NCI-H2227 (cell line): ENCODE data around the gene PDCD7.
"Not testable (repeated sequence)": the region's sequence is repeated elsewhere in the genome, so short reads cannot be mapped to it uniquely, and the experiment has no call there.

Experiments used
- DNase-seq: peaks from one replicate; lab custom pipeline; 2025; ENCODE audit not compliant: unreplicated experiment; lab: John Stamatoyannopoulos, UW

The PDCD7 gene

GRCh38 chr15:65133548-65134200 lies at the start of gene PDCD7:
TSS of gene PDCD7 (minus strand) at chr15:65133808. CDS start at chr15:65133781, 27 bp downstream.
- peak; percentile 90 for DNase-seq

- DNase-seq = no peak
Observed at GRCh38 chr15:65182538-65182937, 48.9 kb upstream of the PDCD7 start.

GRCh38 chr15:65181582-65182353 lies 48.2 kb upstream of the PDCD7 start:
- not testable (repeated sequence) for DNase-seq

GRCh38 chr15:65180167-65180566 lies 46.6 kb upstream of the PDCD7 start:
- no peak for DNase-seq

- no peak for DNase-seq
Observed at GRCh38 chr15:65177901-65178300, 44.3 kb upstream of the PDCD7 start.

GRCh38 chr15:65176056-65176455 lies 42.4 kb upstream of the PDCD7 start:
- no peak for DNase-seq

GRCh38 chr15:65175511-65175910 lies 41.9 kb upstream of the PDCD7 start:
- no peak for DNase-seq

- no peak for DNase-seq
Observed at GRCh38 chr15:65174509-65174908, 40.9 kb upstream of the PDCD7 start.

GRCh38 chr15:65172531-65172930 lies 38.9 kb upstream of the PDCD7 start:
- DNase-seq = no peak

GRCh38 chr15:65171428-65171827 lies 37.8 kb upstream of the PDCD7 start:
- DNase-seq = no peak

- DNase-seq = no peak
Observed at GRCh38 chr15:65165875-65166274, 32.3 kb upstream of the PDCD7 start.

- DNase-seq = no peak
Observed at GRCh38 chr15:65164139-65164538, 30.5 kb upstream of the PDCD7 start.

- no peak for DNase-seq
Observed at GRCh38 chr15:65163041-65163440, 29.4 kb upstream of the PDCD7 start.

GRCh38 chr15:65156692-65157091 lies 23.1 kb upstream of the PDCD7 start:
- no peak for DNase-seq

- no peak for DNase-seq
Observed at GRCh38 chr15:65154720-65155119, 21.1 kb upstream of the PDCD7 start.

GRCh38 chr15:65147902-65148301 lies 14.3 kb upstream of the PDCD7 start:
- no peak for DNase-seq

- no peak for DNase-seq
Observed at GRCh38 chr15:65146438-65146837, 12.8 kb upstream of the PDCD7 start.

GRCh38 chr15:65138631-65139030 lies 5.0 kb upstream of the PDCD7 start:
- DNase-seq = not testable (repeated sequence)

GRCh38 chr15:65137893-65138292 lies 4.3 kb upstream of the PDCD7 start:
- not testable (repeated sequence) for DNase-seq

GRCh38 chr15:65137089-65137488 lies 3.5 kb upstream of the PDCD7 start:
- not testable (repeated sequence) for DNase-seq

GRCh38 chr15:65134538-65134937 lies 930 bp upstream of the PDCD7 start:
- no peak for DNase-seq

GRCh38 chr15:65132878-65133547 lies 595 bp downstream of the PDCD7 start:
- peak; percentile 26 for DNase-seq
